Astrocyte (in vitro differentiated cells and primary cell): ENCODE data around the gene AK8.

Source experiments
- CTCF ChIP-seq: IDR thresholded peaks from 2 replicates; pipeline ENCODE4 v1.5.1; 2011; ENCODE audit warnings: low read depth, mild to moderate bottlenecking, inconsistent platforms, low read length, moderate library complexity; ENCODE audit not compliant: insufficient read depth
- EZH2 ChIP-seq: IDR thresholded peaks from 2 replicates; pipeline ENCODE4 v1.6.1; 2012; ENCODE audit warnings: mild to moderate bottlenecking, low read length, inconsistent platforms; ENCODE audit not compliant: insufficient read depth

- TF ChIP-seq CTCF (no peak), EZH2 (no peak)
Measured at GRCh38 chr9:132864277-132864676, 13.8 kb downstream of the AK8 start.
